Esophagus muscularis mucosa (tissue), 4 donors: Measurements from ENCODE around the gene WNT1. TPM values are rescaled to one million over a fixed set of nuclear protein-coding genes. Genes with fewer than 3 reads are reported as not detected.
A peak's percentile ranks its signal among the peaks of the same experiment; 100 is the strongest.

Source experiments
- DNase-seq: peaks from one replicate; pipeline ENCODE4 v3.0.0-alpha.2; 2017; ENCODE audit errors: extremely low spot score
- H3K27ac ChIP-seq, 4 donors: fragments of 200-600 bp; sonication (generic); replicated peaks in 1 of 4; 1 replicate in 3 of 4; 2 replicates in 1 of 4; pipeline ENCODE4 v1.5.1; 2016 to 2019; ENCODE audit warnings: mild to moderate bottlenecking in 1 of 4
- H3K27me3 ChIP-seq, 4 donors: fragments of 200-600 bp; sonication (generic); one replicate each; pipeline versions ENCODE4 v1.5.1 to v1.6.0; 2016 to 2019
- H3K36me3 ChIP-seq, 4 donors: fragments of 200-600 bp; sonication (generic); one replicate each; pipeline ENCODE4 v1.5.1; 2016 to 2019
- H3K4me1 ChIP-seq, 4 donors: fragments of 200-600 bp; sonication (generic); one replicate each; pipeline ENCODE4 v1.5.1; 2016 to 2019
- H3K4me3 ChIP-seq, 4 donors: fragments of 200-600 bp; sonication (generic); 1 replicate in 2 of 4; 2 replicates in 2 of 4; pipeline ENCODE4 v1.5.1; 2016 to 2019; ENCODE audit warnings: mild to moderate bottlenecking in 4 of 4, moderate library complexity in 1 of 4
- H3K9me3 ChIP-seq, 4 donors: fragments of 200-600 bp; sonication (generic); 1 replicate in 3 of 4; 2 replicates in 1 of 4; pipeline ENCODE4 v1.5.1; 2016 to 2019
- EP300 ChIP-seq: sonication (generic); formaldehyde crosslinking; IDR thresholded peaks from one replicate; pipeline ENCODE4 v1.6.1; 2017; ENCODE audit warnings: antibody characterized with exemption
- POLR2A ChIP-seq: fragments of 450-650 bp; IDR thresholded peaks from one replicate; pipeline ENCODE4 v1.6.1; 2017; ENCODE audit warnings: antibody characterized with exemption, moderate library complexity, mild to moderate bottlenecking, low read depth
- POLR2AphosphoS5 ChIP-seq, 2 donors: sonication (generic); formaldehyde crosslinking; IDR thresholded peaks; one replicate each; pipeline ENCODE4 v1.6.1; 2017; ENCODE audit warnings: antibody characterized with exemption in 2 of 2
- WGBS: methylation state at CpG from one replicate; pipeline ENCODE4 v1.1.5; 2018; 5-methylcytosine and 5-hydroxymethylcytosine counted together
- intact Hi-C: fragments of 100-400 bp; cut with DNase I; formaldehyde crosslinking; loops from one replicate; pipeline ENCODE4 v1.15.1; 2023
- total RNA-seq, 4 donors: library from RNA; depleted of rRNA; stranded (reverse); fragments of >200 nt; gene quantifications; one replicate each; pipeline versions ENCODE4 v1.1.0 to v1.2.1, GENCODE V29; 2016
- TF ChIP-seq, protein P1 (sequence below), 3 experiments: fragments of 200-600 bp in 2 of 3; fragments of 450-650 bp in 1 of 3; sonication (generic) in 2 of 3; IDR thresholded peaks; one replicate each; pipeline ENCODE4 v1.5.1; 2017 to 2019; ENCODE audit warnings: antibody characterized with exemption in 3 of 3, mild to moderate bottlenecking in 2 of 3, moderate library complexity in 1 of 3

The WNT1 gene
- not detected for total RNA-seq

DNA sequence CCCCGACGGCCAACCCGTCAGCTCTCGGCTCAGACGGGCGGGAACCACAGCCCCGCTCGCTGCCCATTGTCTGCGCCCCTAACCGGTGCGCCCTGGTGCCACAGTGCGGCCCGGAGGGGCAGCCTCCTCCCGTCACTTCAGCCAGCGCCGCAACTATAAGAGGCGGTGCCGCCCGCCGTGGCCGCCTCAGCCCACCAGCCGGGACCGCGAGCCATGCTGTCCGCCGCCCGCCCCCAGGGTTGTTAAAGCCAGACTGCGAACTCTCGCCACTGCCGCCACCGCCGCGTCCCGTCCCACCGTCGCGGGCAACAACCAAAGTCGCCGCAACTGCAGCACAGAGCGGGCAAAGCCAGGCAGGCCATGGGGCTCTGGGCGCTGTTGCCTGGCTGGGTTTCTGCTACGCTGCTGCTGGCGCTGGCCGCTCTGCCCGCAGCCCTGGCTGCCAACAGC lies at the start of gene WNT1:
Gene WNT1, plus strand, starts transcription at position 32 of the 450 bp plus-strand sequence. Its CDS starts 329 bp downstream, at position 361.
- intact Hi-C loops = no loop called here
- Histone ChIP-seq H3K9me3 (no peaks in the 10 kb centered on the region), H3K36me3 (no peaks in the 10 kb centered on the region), H3K27me3 (peaks cover 18 to 98% (median 68%) of the 10 kb centered on the region in 4 donors), H3K4me1 (peaks cover 40 to 55% (median 48%) of the 10 kb centered on the region in 4 donors), H3K4me3 (peak within 1 kb of the TSS; percentile 37 to 53 (median 41)), H3K27ac (no peak within 1 kb of the TSS)
- TF ChIP-seq, protein P1, sequence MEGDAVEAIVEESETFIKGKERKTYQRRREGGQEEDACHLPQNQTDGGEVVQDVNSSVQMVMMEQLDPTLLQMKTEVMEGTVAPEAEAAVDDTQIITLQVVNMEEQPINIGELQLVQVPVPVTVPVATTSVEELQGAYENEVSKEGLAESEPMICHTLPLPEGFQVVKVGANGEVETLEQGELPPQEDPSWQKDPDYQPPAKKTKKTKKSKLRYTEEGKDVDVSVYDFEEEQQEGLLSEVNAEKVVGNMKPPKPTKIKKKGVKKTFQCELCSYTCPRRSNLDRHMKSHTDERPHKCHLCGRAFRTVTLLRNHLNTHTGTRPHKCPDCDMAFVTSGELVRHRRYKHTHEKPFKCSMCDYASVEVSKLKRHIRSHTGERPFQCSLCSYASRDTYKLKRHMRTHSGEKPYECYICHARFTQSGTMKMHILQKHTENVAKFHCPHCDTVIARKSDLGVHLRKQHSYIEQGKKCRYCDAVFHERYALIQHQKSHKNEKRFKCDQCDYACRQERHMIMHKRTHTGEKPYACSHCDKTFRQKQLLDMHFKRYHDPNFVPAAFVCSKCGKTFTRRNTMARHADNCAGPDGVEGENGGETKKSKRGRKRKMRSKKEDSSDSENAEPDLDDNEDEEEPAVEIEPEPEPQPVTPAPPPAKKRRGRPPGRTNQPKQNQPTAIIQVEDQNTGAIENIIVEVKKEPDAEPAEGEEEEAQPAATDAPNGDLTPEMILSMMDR (IDR thresholded peaks at IDR 0.05) = peak in 1 of 3 experiments; percentile 10
- no peak for TF ChIP-seq POLR2AphosphoS5 (IDR thresholded peaks at IDR 0.05)
- TF ChIP-seq EP300 = no peak
- no peak for DNase-seq
- 3% methylated on average over 8 of the region's 45 CpGs for WGBS

DNA sequence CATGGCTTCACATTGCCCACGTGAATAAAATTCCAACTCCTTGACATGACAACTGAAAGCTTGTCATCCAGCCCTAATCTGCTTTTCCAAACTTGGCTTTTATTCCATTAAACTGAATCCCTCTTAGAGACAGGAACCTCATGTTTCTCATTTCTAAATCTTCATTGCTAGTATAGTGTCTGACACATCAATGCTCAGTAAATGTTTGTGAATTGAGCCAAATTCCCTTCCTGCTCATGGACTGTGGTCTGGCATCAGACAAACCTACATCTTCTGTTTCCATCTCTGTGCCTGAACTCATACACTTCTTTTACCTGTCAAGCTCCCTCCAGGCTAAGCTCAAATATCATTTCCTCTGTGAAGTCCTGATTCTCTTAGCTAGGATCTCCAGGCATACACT lies 48.6 kb upstream of the WNT1 start:
- Histone ChIP-seq H3K27ac (no peak overlapping the region), H3K4me3 (no peak overlapping the region), H3K36me3 (peaks cover 11 to 56% (median 36%) of the 10 kb centered on the region in 4 donors), H3K9me3 (no peaks in the 10 kb centered on the region), H3K27me3 (no peaks in the 10 kb centered on the region), H3K4me1 (peaks cover 0 to 9% (median 8%) of the 10 kb centered on the region in 4 donors)
- intact Hi-C loops = no loop called here
- WGBS = 91% methylated on average over 1 of the region's 1 CpG
- no peak for DNase-seq
- TF ChIP-seq, protein P1 (IDR thresholded peaks at IDR 0.05) = no peak
- TF ChIP-seq EP300 = no peak
- no peak for TF ChIP-seq POLR2AphosphoS5 (IDR thresholded peaks at IDR 0.05)
- TF ChIP-seq POLR2A = no peak

DNA sequence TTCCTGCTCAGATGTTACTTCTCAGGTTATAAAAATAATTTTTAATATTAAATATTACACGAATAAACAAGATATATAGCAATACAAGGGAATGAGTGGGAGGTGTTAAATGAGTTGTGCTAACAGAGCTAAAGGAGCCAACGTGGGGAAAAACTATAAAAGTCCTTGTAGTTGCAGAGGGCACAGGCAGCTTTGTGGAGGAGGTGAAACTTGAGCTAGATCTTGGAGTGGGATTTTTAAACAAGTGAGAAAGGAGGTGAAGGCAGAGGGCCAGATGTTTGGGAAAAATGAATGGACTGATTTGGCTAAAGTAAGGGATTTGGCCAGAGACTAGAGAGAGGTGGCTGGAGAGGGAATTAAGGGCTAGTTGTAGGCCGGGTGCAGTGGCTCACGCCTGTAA lies 47.6 kb upstream of the WNT1 start:
- intact Hi-C loops = no loop called here
- TF ChIP-seq, protein P1 (IDR thresholded peaks at IDR 0.05) = no peak
- no peak for TF ChIP-seq EP300
- no peak for TF ChIP-seq POLR2AphosphoS5 (IDR thresholded peaks at IDR 0.05)
- no peak for TF ChIP-seq POLR2A
- 76% methylated on average over 4 of the region's 4 CpGs for WGBS
- peaks cover 0 to 5% (median 4%) of the 10 kb centered on the region in 4 donors for H3K4me1 ChIP-seq
- H3K9me3 ChIP-seq = no peaks in the 10 kb centered on the region
- H3K4me3 ChIP-seq = no peak overlapping the region
- H3K27me3 ChIP-seq = no peaks in the 10 kb centered on the region
- no peak for DNase-seq
- no peak overlapping the region for H3K27ac ChIP-seq
- peaks cover 11 to 65% (median 40%) of the 10 kb centered on the region in 4 donors for H3K36me3 ChIP-seq

DNA sequence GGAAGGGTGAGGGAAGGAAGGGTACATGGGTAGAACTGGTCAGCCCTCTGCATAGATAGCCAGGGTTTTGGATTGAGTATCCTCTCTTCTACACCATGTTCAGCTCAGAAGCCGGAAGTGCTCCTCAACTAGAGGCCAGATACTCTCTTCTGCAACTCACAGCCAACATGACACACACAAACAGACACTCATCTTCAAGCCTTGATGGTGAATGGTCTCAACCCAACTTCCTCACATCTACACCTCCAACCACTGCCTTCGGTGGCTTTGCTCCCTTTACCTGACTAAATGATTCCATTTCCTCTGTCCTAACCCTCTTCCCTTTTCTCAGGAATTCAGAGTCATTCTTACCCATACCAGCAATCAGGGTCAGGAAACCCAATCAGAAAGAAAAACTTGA lies 45.2 kb upstream of the WNT1 start:
- peaks cover 11 to 84% (median 59%) of the 10 kb centered on the region in 4 donors for H3K36me3 ChIP-seq
- no peak overlapping the region for H3K27ac ChIP-seq
- H3K4me3 ChIP-seq = no peak overlapping the region
- H3K9me3 ChIP-seq = no peaks in the 10 kb centered on the region
- H3K27me3 ChIP-seq = no peaks in the 10 kb centered on the region
- no peaks in the 10 kb centered on the region for H3K4me1 ChIP-seq
- intact Hi-C loops = no loop called here
- DNase-seq = no peak
- TF ChIP-seq, protein P1 (IDR thresholded peaks at IDR 0.05) = no peak
- TF ChIP-seq EP300 = no peak
- TF ChIP-seq POLR2AphosphoS5 (IDR thresholded peaks at IDR 0.05) = no peak
- no peak for TF ChIP-seq POLR2A
- WGBS = 63% methylated on average over 2 of the region's 2 CpGs
